GM23338 (cell line): Measurements from ENCODE around the gene STRIP1. TPM values are rescaled to one million over a fixed set of nuclear protein-coding genes. Genes with fewer than 3 reads are reported as not detected.

ENCODE experiments used
- ATAC-seq: fragments of 200-7000 bp; cut with Tn5 transposase; 3 replicates; pipeline ENCODE4 v1.9.1; 2020
- DNase-seq: peaks from one replicate; pipeline ENCODE4 v3.0.0-alpha.2; 2015; ENCODE audit warnings: low spot score
- H2AFZ ChIP-seq: fragments of 200-600 bp; sonication (generic); 2 replicates; pipeline ENCODE4 v1.8.0; 2016; ENCODE audit warnings: antibody characterized with exemption, mild to moderate bottlenecking, moderate library complexity
- H3F3A ChIP-seq: fragments of 200-600 bp; sonication (generic); replicated peaks from 2 replicates; pipeline ENCODE4 v1.8.0; 2017; ENCODE audit warnings: antibody characterized with exemption, mixed run types, low read depth
- H3K27ac ChIP-seq: fragments of 200-600 bp; sonication (generic); 2 replicates; pipeline ENCODE4 v1.6.1; 2016; ENCODE audit warnings: low read depth
- H3K27me3 ChIP-seq: fragments of 200-600 bp; sonication (generic); 2 replicates; pipeline ENCODE4 v1.8.0; 2016; ENCODE audit warnings: mild to moderate bottlenecking, mixed run types, moderate library complexity; ENCODE audit not compliant: insufficient read depth
- H3K36me3 ChIP-seq: fragments of 200-600 bp; sonication (generic); 2 replicates; pipeline ENCODE4 v1.8.0; 2016; ENCODE audit warnings: mild to moderate bottlenecking; ENCODE audit not compliant: insufficient read depth
- H3K4me1 ChIP-seq: fragments of 200-600 bp; sonication (generic); 2 replicates; pipeline ENCODE4 v1.8.0; 2016; ENCODE audit warnings: mild to moderate bottlenecking, moderate library complexity; ENCODE audit not compliant: insufficient read depth
- H3K4me2 ChIP-seq: fragments of 200-600 bp; sonication (generic); 2 replicates; pipeline ENCODE4 v1.7.1; 2017; ENCODE audit warnings: mixed run types
- H3K4me3 ChIP-seq: fragments of 200-600 bp; sonication (generic); 2 replicates; pipeline ENCODE4 v1.6.1; 2016; ENCODE audit warnings: mixed run types
- H3K79me2 ChIP-seq: fragments of 200-600 bp; sonication (generic); replicated peaks from 2 replicates; pipeline ENCODE4 v1.8.0; 2017; ENCODE audit warnings: mild to moderate bottlenecking; ENCODE audit not compliant: insufficient read depth
- H3K9me2 ChIP-seq: fragments of 200-600 bp; sonication (generic); 2 replicates; pipeline ENCODE4 v1.8.0; 2017; ENCODE audit not compliant: insufficient read depth
- H4K20me1 ChIP-seq: fragments of 200-600 bp; sonication (generic); replicated peaks from 2 replicates; pipeline ENCODE4 v1.8.0; 2017; ENCODE audit warnings: mild to moderate bottlenecking; ENCODE audit not compliant: insufficient read depth
- H3K27ac Mint-ChIP-seq: 2 replicates; pipeline ENCODE4 v1.8.0; 2020; ENCODE audit warnings: inconsistent platforms, mild to moderate bottlenecking, moderate library complexity, mixed read lengths
- H3K27me3 Mint-ChIP-seq: 3 replicates; pipeline ENCODE4 v1.8.0; 2022; ENCODE audit warnings: low read depth, mild to moderate bottlenecking, moderate library complexity, mixed read lengths, inconsistent platforms; ENCODE audit not compliant: insufficient read depth, poor library complexity
- H3K36me3 Mint-ChIP-seq: 3 replicates; pipeline ENCODE4 v1.8.0; 2021; ENCODE audit warnings: low read depth, mild to moderate bottlenecking, inconsistent platforms, moderate library complexity, mixed read lengths
- H3K4me1 Mint-ChIP-seq: 3 replicates; pipeline ENCODE4 v1.8.0; 2020; ENCODE audit warnings: mild to moderate bottlenecking, inconsistent platforms, mixed read lengths
- H3K4me3 Mint-ChIP-seq: 3 replicates; pipeline ENCODE4 v1.8.0; 2021; ENCODE audit warnings: moderate library complexity, mild to moderate bottlenecking, inconsistent platforms, mixed read lengths
- H3K9me3 Mint-ChIP-seq: 3 replicates; pipeline ENCODE4 v1.8.0; 2020; ENCODE audit warnings: moderate library complexity, mild to moderate bottlenecking, inconsistent platforms, mixed read lengths
- CREB1 ChIP-seq: fragments of 250-450 bp; sonication (Bioruptor Pico); IDR thresholded peaks from 2 replicates; pipeline ENCODE4 v1.5.0; 2020; ENCODE audit warnings: low read depth, mild to moderate bottlenecking, moderate library complexity
- ETS1 ChIP-seq: IDR thresholded peaks from 2 replicates; pipeline ENCODE4 v1.6.1; 2016; ENCODE audit warnings: antibody characterized with exemption
- POLR2AphosphoS5 ChIP-seq: IDR thresholded peaks from 2 replicates; pipeline ENCODE4 v1.6.1; 2016; ENCODE audit warnings: antibody characterized with exemption, low read depth
- STAT1 ChIP-seq: IDR thresholded peaks from one replicate; pipeline ENCODE4 v1.6.1; 2016; ENCODE audit warnings: antibody characterized with exemption; ENCODE audit not compliant: unreplicated experiment
- ZNF114 ChIP-seq: fragments of 250-450 bp; sonication (Bioruptor Pico); IDR thresholded peaks from 2 replicates; pipeline ENCODE4 v1.5.0; 2020; ENCODE audit warnings: mild to moderate bottlenecking, moderate library complexity
- ZNF462 ChIP-seq: fragments of 250-450 bp; sonication (Bioruptor Pico); IDR thresholded peaks from 2 replicates; pipeline ENCODE4 v1.5.0; 2020; ENCODE audit warnings: mild to moderate bottlenecking, moderate library complexity
- long read RNA-seq: library from polyadenylated mRNA; unstranded; transcript quantifications from one replicate; pipeline ENCODE4 v2.0.0, GENCODE V29; 2020; ENCODE audit not compliant: unreplicated experiment
- polyA plus RNA-seq: library from polyadenylated mRNA; unstranded; fragments of >200 nt; fragmentation: Nextera tagmentation; extraction: Ambion mirVana; gene quantifications from 2 replicates; pipeline ENCODE4 v1.2.1, GENCODE V29; 2016
- total RNA-seq: library from RNA; depleted of rRNA; stranded (reverse); fragments of >200 nt; shearing (Covaris generic); gene quantifications from 2 replicates; pipeline ENCODE4 v1.2.3, GENCODE V29; 2014; rRNA removed

STRIP1 gene, protein sequence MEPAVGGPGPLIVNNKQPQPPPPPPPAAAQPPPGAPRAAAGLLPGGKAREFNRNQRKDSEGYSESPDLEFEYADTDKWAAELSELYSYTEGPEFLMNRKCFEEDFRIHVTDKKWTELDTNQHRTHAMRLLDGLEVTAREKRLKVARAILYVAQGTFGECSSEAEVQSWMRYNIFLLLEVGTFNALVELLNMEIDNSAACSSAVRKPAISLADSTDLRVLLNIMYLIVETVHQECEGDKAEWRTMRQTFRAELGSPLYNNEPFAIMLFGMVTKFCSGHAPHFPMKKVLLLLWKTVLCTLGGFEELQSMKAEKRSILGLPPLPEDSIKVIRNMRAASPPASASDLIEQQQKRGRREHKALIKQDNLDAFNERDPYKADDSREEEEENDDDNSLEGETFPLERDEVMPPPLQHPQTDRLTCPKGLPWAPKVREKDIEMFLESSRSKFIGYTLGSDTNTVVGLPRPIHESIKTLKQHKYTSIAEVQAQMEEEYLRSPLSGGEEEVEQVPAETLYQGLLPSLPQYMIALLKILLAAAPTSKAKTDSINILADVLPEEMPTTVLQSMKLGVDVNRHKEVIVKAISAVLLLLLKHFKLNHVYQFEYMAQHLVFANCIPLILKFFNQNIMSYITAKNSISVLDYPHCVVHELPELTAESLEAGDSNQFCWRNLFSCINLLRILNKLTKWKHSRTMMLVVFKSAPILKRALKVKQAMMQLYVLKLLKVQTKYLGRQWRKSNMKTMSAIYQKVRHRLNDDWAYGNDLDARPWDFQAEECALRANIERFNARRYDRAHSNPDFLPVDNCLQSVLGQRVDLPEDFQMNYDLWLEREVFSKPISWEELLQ
- total RNA-seq, result 50.6 and 63.1 TPM in 2 replicates
- 13.5 and 17.2 TPM in 2 replicates for polyA plus RNA-seq
- long read RNA-seq, partial matches to known transcripts, result 2 of 10 reads
- long read RNA-seq, other reads (novel, unspliced or antisense), result 4 of 10 reads

DNA sequence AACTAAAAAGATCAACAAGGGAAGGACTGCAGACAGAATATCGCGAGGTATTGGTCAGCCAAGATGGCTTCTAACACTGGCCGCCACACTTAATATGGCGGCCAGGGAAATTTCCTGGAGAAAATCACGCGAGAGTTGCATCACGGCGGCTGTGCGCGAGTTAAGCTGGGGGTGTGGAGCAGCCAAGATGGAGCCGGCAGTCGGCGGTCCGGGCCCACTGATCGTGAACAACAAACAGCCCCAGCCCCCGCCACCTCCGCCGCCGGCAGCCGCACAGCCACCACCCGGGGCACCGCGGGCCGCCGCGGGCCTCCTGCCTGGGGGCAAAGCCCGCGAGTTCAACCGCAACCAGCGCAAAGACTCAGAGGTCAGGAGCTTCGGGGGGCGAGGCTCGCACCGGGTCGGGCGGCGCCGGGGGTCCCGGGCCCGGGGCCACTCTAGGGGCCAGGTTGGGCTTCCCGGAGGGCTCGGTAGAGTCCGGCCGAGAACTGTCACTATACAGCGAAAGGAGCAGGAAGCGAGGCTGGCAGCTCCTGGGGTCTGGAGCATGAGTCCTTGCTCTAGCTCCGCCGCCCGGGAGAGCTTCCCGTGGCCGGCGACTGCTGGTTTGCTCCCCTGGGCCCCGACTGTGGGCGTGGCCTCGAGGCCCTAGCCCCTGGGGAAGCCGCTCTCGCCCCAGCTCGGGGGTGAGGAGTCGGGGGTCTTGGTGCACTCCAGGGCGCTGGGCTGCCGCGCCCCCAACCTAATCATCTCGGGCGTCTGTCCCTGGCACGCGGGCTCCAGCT is at the start of gene STRIP1:
Gene STRIP1 (plus strand): TSS at position 174 of the 785 bp plus-strand sequence. CDS start 14 bp downstream, at position 188.
- ATAC-seq, result peak; percentile 89
- Mint-ChIP-seq H3K27ac (peak within 1 kb of the TSS; percentile 93), H3K27me3 (peaks cover 4% of the 10 kb centered on the region), H3K4me3 (peak within 1 kb of the TSS; percentile 96), H3K9me3 (no peaks in the 10 kb centered on the region), H3K4me1 (peaks cover 26% of the 10 kb centered on the region), H3K36me3 (peaks cover 24% of the 10 kb centered on the region)
- Histone ChIP-seq H3K27me3 (no peaks in the 10 kb centered on the region), H3K9me2 (no peaks in the 10 kb centered on the region), H3K79me2 (peaks cover 28% of the 10 kb centered on the region), H2AFZ (peak within 1 kb of the TSS; percentile 57), H4K20me1 (peaks cover 15% of the 10 kb centered on the region), H3F3A (no peaks in the 10 kb centered on the region; the same call in 1 of the 2 replicates), H3K27ac (peak within 1 kb of the TSS; percentile 71), H3K4me1 (peaks cover 25% of the 10 kb centered on the region), H3K36me3 (peaks cover 13% of the 10 kb centered on the region), H3K4me3 (peak within 1 kb of the TSS; percentile 76), H3K4me2 (peak within 1 kb of the TSS; percentile 93)
- DNase-seq, result peak; percentile 98
- 0 out of 2 replicates have a peak, but pooled peaks have one; percentile 54 for TF ChIP-seq CREB1 (CRISPR knock-in tag)
- no peak for TF ChIP-seq STAT1
- peak; percentile 74 for TF ChIP-seq POLR2AphosphoS5
- peak; percentile 74 for TF ChIP-seq ETS1

- peak overlapping the region; percentile 90 for H3K4me2 ChIP-seq
- no peaks in the 10 kb centered on the region for H3K36me3 ChIP-seq
- no peaks in the 10 kb centered on the region for H3F3A ChIP-seq
- Mint-ChIP-seq H3K27me3 (peaks cover 17% of the 10 kb centered on the region), H3K36me3 (no peaks in the 10 kb centered on the region), H3K27ac (peak overlapping the region; percentile 95), H3K4me3 (peak overlapping the region; percentile 94), H3K4me1 (peaks cover 48% of the 10 kb centered on the region), H3K9me3 (no peaks in the 10 kb centered on the region)
- H3K27ac ChIP-seq, result no peak overlapping the region
- DNase-seq (no peak), ATAC-seq (peak; percentile 11)
- 0 out of 2 replicates have a peak overlapping the region, but pooled peaks have one; percentile 21 for H2AFZ ChIP-seq
- H4K20me1 ChIP-seq, result peaks cover 40% of the 10 kb centered on the region
- peak overlapping the region; percentile 85 for H3K4me3 ChIP-seq
- H3K9me2 ChIP-seq, result no peaks in the 10 kb centered on the region
- peaks cover 53% of the 10 kb centered on the region for H3K79me2 ChIP-seq
- H3K27me3 ChIP-seq, result peaks cover 3% of the 10 kb centered on the region; the same call in 1 of the 2 replicates
- H3K4me1 ChIP-seq, result peaks cover 35% of the 10 kb centered on the region
- TF ChIP-seq ZNF462 (CRISPR knock-in tag) (no peak), CREB1 (CRISPR knock-in tag) (no peak), ZNF114 (no peak), POLR2AphosphoS5 (no peak)
Observed at GRCh38 chr1:109985247-109986053, 49.0 kb upstream of the STRIP1 start.
